Thymus (tissue), 11 donors: ENCODE results near the gene KCTD2. TPM values are rescaled to one million over a fixed set of nuclear protein-coding genes. Genes with fewer than 3 reads are reported as not detected.
"Not testable (repeated sequence)": the region's sequence is repeated elsewhere in the genome, so short reads cannot be mapped to it uniquely, and the experiment has no call there.

ENCODE experiments used
- DNase-seq, 9 donors: peaks; one replicate each; pipeline ENCODE4 v3.0.0-alpha.2; 2013; ENCODE audit warnings: low spot score in 9 of 9, low read depth in 6 of 9, missing footprints in 1 of 9
- H3K27ac ChIP-seq, 2 donors: one replicate each; pipeline ENCODE4 v1.5.1; 2013; ENCODE audit warnings: control low read depth in 1 of 2, low read depth in 1 of 2, low read length in 1 of 2, mild to moderate bottlenecking in 1 of 2, moderate library complexity in 1 of 2
- H3K27me3 ChIP-seq, 2 donors: one replicate each; pipeline ENCODE4 v1.5.1; 2013; ENCODE audit warnings: low read length in 1 of 2; ENCODE audit not compliant: control insufficient read depth in 2 of 2, insufficient read depth in 1 of 2
- H3K36me3 ChIP-seq, 2 donors: one replicate each; pipeline ENCODE4 v1.5.1; 2013; ENCODE audit warnings: low read length in 1 of 2, mild to moderate bottlenecking in 1 of 2, moderate library complexity in 1 of 2; ENCODE audit not compliant: control insufficient read depth in 2 of 2, insufficient read depth in 2 of 2
- H3K4me1 ChIP-seq, 2 donors: one replicate each; pipeline ENCODE4 v1.5.1; 2013; ENCODE audit warnings: low read length in 2 of 2; ENCODE audit not compliant: control insufficient read depth in 2 of 2, insufficient read depth in 2 of 2
- H3K4me3 ChIP-seq, 2 donors: one replicate each; pipeline ENCODE4 v1.5.1; 2013; ENCODE audit warnings: low read length in 2 of 2, control low read depth in 1 of 2, mild to moderate bottlenecking in 1 of 2
- H3K9me3 ChIP-seq, 2 donors: one replicate each; pipeline ENCODE4 v1.5.1; 2013; ENCODE audit warnings: low read length in 1 of 2, mild to moderate bottlenecking in 1 of 2; ENCODE audit not compliant: control insufficient read depth in 2 of 2, insufficient read depth in 1 of 2
- WGBS: extraction: QIAGEN DNeasy Blood & Tissue Kit; methylation state at CpG from one replicate; pipeline ENCODE4 v1.1.7; 2013; 5-methylcytosine and 5-hydroxymethylcytosine counted together
- polyA plus RNA-seq: library from polyadenylated mRNA; stranded (reverse); fragments of 200-250 nt; gene quantifications from one replicate; pipeline ENCODE4 v1.2.3, GENCODE V29; 2013
- total RNA-seq: library from RNA; stranded (reverse); fragments of 120-200 nt; gene quantifications from one replicate; pipeline ENCODE4 v1.2.4, GENCODE V29; 2013
- donor health status: healthy.

Gene KCTD2
- total and polyA plus RNA-seq, 2 donors, result 10.0 to 20.4 TPM

GRCh38 chr17:75043789-75044188 lies 3.2 kb upstream of the KCTD2 start:
- not testable (repeated sequence) for DNase-seq, H3K9me3 ChIP-seq, H3K4me3 ChIP-seq, H3K27me3 ChIP-seq, H3K27ac ChIP-seq
- 93% methylated on average over 5 of the region's 5 CpGs for WGBS
- peaks cover 26 to 37% of the 10 kb centered on the region in 2 donors for H3K36me3 ChIP-seq
- peaks cover 10 to 17% of the 10 kb centered on the region in 2 donors for H3K4me1 ChIP-seq

DNA sequence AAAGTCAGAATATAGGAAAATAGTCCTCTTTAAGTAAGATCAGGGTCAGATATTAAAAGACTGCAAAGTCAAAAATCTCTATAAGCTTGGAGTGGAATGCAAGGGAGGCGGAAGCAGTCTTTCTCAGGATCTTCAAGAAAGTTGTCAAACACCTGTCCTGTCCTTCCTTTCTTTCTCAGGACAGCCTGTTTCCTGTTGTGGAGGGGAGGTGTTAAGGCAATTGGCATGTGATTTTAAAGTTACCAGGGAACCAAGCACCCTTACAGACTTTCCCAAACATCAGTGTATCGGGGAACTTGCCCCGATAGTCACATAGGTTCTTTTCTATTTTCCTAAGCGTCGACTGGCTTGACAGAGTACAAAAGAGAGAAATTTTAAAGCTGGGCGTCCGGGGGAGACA lies 2.3 kb upstream of the KCTD2 start:
- no peak overlapping the region for H3K27ac ChIP-seq
- H3K9me3 ChIP-seq, result no peaks in the 10 kb centered on the region
- WGBS, result 93% methylated on average over 7 of the region's 7 CpGs
- H3K27me3 ChIP-seq, result no peaks in the 10 kb centered on the region
- no peak overlapping the region for H3K4me3 ChIP-seq
- H3K4me1 ChIP-seq, result peaks cover 10 to 17% of the 10 kb centered on the region in 2 donors
- DNase-seq, result no peak
- H3K36me3 ChIP-seq, result peaks cover 17 to 28% of the 10 kb centered on the region in 2 donors

GRCh38 chr17:75045946-75046406 lies 1.0 kb upstream of the KCTD2 start:
- Histone ChIP-seq H3K36me3 (peaks cover 11 to 15% of the 10 kb centered on the region in 2 donors), H3K27ac (peak overlapping the region in 1 of 2 donors; percentile 91), H3K4me1 (peaks cover 10 to 17% of the 10 kb centered on the region in 2 donors), H3K4me3 (peak overlapping the region; percentile 97 to 100)
- WGBS, result 33% methylated on average over 25 of the region's 25 CpGs
- H3K27me3 ChIP-seq, H3K9me3 ChIP-seq, DNase-seq: not testable (repeated sequence)

GRCh38 chr17:75047398-75048098 lies 523 bp downstream of the KCTD2 start:
- WGBS, result 1% methylated on average over 38 of the region's 38 CpGs
- peak in 4 of 9 donors; percentile 22 to 57 (median 31) for DNase-seq
- H3K9me3 ChIP-seq, result no peaks in the 10 kb centered on the region
- H3K36me3 ChIP-seq, result peaks cover 0 to 7% of the 10 kb centered on the region in 2 donors
- peak overlapping the region; percentile 60 to 83 for H3K27ac ChIP-seq
- no peaks in the 10 kb centered on the region for H3K27me3 ChIP-seq
- peaks cover 10 to 17% of the 10 kb centered on the region in 2 donors for H3K4me1 ChIP-seq
- peak overlapping the region; percentile 74 to 97 for H3K4me3 ChIP-seq

DNA sequence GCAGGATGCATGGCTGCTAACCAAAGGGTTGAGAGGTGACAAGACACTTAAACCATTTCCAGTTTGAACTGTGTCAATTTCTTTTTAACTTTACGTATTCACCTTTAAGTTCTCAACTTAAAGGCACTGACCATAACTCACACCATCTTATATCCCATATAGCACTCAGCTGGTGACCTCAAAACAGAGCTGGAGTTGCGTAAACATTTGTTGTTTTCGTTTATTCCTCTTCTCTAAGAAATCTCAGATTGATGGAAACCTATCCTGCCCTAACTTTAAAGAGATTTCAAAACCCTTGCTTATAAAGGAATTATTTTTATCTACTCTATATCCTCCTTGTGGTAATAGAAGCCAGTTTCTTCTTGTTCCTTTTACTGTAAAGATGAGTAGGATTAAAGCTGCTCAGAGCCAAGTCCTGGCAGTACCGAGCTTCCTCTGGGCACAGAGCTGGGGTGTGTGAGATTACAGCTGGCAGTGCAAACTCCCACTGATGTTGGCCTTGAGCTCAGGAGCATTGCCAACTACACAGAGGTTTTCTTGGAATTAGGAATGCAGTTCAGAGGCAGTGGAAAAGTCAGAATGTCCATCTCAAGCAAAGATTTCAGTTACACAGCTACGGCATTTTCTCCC lies 1.3 kb downstream of the KCTD2 start:
- peak overlapping the region in 1 of 2 donors; percentile 74 for H3K4me3 ChIP-seq
- no peaks in the 10 kb centered on the region for H3K27me3 ChIP-seq
- no peak for DNase-seq
- 80% methylated on average over 5 of the region's 5 CpGs for WGBS
- peaks cover 10 to 17% of the 10 kb centered on the region in 2 donors for H3K4me1 ChIP-seq
- H3K9me3 ChIP-seq, result no peaks in the 10 kb centered on the region
- H3K36me3 ChIP-seq, result peaks cover 6 to 14% of the 10 kb centered on the region in 2 donors
- H3K27ac ChIP-seq, result no peak overlapping the region

DNA sequence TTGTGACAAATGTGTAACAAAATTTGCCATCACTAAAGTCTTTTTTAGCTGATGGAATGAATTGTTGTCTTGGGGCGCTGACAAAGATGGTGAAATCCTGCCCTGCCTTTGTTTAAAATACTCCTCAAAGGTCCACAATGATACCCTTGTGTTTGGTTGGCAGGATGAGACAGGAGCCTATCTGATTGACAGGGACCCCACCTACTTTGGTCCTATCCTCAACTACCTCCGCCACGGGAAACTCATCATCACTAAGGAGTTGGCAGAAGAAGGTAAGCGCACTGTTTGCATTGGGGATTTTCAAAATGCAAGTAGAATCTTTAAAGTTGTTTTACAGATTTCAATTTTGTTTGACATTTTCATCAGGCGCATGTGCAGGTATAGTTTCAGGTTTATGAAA lies 2.0 kb downstream of the KCTD2 start:
- no peak overlapping the region for H3K4me3 ChIP-seq
- WGBS, result 96% methylated on average over 5 of the region's 5 CpGs
- no peaks in the 10 kb centered on the region for H3K27me3 ChIP-seq
- no peak overlapping the region for H3K27ac ChIP-seq
- DNase-seq, result no peak
- H3K36me3 ChIP-seq, result peaks cover 13 to 19% of the 10 kb centered on the region in 2 donors
- H3K4me1 ChIP-seq, result peaks cover 10 to 17% of the 10 kb centered on the region in 2 donors
- no peaks in the 10 kb centered on the region for H3K9me3 ChIP-seq

DNA sequence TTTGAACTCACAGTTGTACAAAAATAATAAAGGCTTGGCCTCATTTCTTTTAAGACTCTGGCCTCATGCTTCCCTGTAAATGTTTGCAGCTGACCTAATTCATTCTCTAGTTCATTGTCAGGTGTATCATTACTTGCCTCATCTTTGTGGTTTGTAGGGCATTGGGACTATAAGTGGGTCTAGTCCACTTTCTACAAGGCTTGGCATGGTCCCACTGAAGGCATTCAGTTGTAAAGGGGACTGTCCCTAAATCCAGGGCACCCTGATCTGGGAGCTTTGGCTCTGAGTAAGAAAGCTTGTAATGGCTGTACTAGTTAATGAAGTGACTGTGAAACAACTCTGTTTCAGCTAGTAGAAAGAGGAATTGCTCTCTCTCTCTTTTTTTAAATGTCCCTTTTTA lies 2.7 kb downstream of the KCTD2 start:
- Histone ChIP-seq H3K4me3 (no peak overlapping the region), H3K27me3 (no peaks in the 10 kb centered on the region), H3K4me1 (peaks cover 10 to 17% of the 10 kb centered on the region in 2 donors), H3K9me3 (no peaks in the 10 kb centered on the region), H3K36me3 (peaks cover 18 to 23% of the 10 kb centered on the region in 2 donors), H3K27ac (no peak overlapping the region)
- DNase-seq, result no peak

DNA sequence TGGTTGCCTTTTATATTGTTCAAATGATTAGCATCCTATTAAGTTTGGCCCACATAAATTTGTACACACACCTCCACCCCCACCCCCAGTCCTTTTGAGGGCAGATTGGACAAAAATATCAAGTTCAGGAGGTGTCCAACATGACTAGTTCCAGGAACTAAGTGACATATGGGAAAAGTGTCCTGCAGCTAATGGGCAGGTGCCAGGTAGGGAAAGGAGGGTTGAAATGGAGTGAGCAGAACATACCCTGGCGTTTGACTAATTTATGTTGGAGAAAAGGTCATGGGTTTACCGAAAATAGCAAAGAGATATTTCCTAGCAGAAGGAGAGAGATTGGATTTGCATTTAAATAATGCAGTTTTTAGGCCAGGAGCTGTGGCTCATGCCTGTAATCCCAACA lies 4.9 kb downstream of the KCTD2 start:
- DNase-seq, result no peak
- 100% methylated on average over 2 of the region's 2 CpGs for WGBS
- H3K27me3 ChIP-seq, result no peaks in the 10 kb centered on the region
- no peaks in the 10 kb centered on the region for H3K9me3 ChIP-seq
- H3K27ac ChIP-seq, result no peak overlapping the region
- H3K36me3 ChIP-seq, result peaks cover 23 to 26% of the 10 kb centered on the region in 2 donors
- H3K4me3 ChIP-seq, result no peak overlapping the region
- peaks cover 3 to 11% of the 10 kb centered on the region in 2 donors for H3K4me1 ChIP-seq
